ENCODE measurements around the gene IGFBP3.

IGFBP3 gene

DNA sequence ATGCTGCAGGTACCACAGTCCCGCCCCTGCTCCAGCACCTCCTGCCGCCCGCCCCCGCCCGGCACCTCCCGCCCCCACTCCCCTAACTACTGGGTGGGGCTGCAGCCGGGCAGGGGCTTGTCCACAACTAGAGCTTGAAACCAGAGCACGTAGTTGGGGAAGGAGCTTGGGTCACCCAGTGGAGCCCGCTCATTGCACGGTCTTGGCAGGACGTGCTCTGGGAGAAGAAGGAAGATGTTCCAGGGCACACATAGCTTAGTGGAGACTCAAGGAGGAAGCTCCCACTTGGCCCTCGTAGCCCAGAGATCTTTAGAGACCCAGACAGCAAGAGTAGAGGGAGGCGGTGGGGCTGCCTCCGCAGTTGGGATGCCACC lies 32.1 kb downstream of the IGFBP3 start:
- H3K79me2 ChIP-seq (ENCODE audit: insufficient read depth, low read length) = no peaks in the 10 kb centered on the region
- no peaks in the 10 kb centered on the region for H3K27me3 ChIP-seq (ENCODE audit: insufficient read depth, low read length)
- H3F3A ChIP-seq (ENCODE audit: insufficient read depth, low read length) = no peaks in the 10 kb centered on the region
- H4K20me1 ChIP-seq (ENCODE audit: insufficient read depth, low read length) = no peaks in the 10 kb centered on the region
- H3K9me3 ChIP-seq (ENCODE audit: low read length) = no peaks in the 10 kb centered on the region
- no peak overlapping the region for H3K27ac ChIP-seq (ENCODE audit: low read depth, low read length, poor library complexity, severe bottlenecking)
- H3K4me3 ChIP-seq (ENCODE audit: low read depth, low read length, poor library complexity, severe bottlenecking) = no peak overlapping the region
- H2AFZ ChIP-seq (ENCODE audit: low read length) = no peak overlapping the region
- no peak for TF ChIP-seq EZH2 (IDR thresholded peaks at IDR 0.05; ENCODE audit: borderline replicate concordance, low read length)
- TF ChIP-seq, protein P1, sequence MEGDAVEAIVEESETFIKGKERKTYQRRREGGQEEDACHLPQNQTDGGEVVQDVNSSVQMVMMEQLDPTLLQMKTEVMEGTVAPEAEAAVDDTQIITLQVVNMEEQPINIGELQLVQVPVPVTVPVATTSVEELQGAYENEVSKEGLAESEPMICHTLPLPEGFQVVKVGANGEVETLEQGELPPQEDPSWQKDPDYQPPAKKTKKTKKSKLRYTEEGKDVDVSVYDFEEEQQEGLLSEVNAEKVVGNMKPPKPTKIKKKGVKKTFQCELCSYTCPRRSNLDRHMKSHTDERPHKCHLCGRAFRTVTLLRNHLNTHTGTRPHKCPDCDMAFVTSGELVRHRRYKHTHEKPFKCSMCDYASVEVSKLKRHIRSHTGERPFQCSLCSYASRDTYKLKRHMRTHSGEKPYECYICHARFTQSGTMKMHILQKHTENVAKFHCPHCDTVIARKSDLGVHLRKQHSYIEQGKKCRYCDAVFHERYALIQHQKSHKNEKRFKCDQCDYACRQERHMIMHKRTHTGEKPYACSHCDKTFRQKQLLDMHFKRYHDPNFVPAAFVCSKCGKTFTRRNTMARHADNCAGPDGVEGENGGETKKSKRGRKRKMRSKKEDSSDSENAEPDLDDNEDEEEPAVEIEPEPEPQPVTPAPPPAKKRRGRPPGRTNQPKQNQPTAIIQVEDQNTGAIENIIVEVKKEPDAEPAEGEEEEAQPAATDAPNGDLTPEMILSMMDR (IDR thresholded peaks at IDR 0.05; ENCODE audit: low read length) = no peak
- H3K9me2 ChIP-seq (ENCODE audit: low read depth, low read length) = no peaks in the 10 kb centered on the region
- H3K4me1 ChIP-seq (ENCODE audit: insufficient read depth, low read length, severe bottlenecking) = no peaks in the 10 kb centered on the region
- no peak overlapping the region for H3K9ac ChIP-seq (ENCODE audit: low read length)
- H3K36me3 ChIP-seq (ENCODE audit: insufficient read depth, low read length) = no peaks in the 10 kb centered on the region
- H3K4me2 ChIP-seq (ENCODE audit: low read length) = no peak overlapping the region

DNA sequence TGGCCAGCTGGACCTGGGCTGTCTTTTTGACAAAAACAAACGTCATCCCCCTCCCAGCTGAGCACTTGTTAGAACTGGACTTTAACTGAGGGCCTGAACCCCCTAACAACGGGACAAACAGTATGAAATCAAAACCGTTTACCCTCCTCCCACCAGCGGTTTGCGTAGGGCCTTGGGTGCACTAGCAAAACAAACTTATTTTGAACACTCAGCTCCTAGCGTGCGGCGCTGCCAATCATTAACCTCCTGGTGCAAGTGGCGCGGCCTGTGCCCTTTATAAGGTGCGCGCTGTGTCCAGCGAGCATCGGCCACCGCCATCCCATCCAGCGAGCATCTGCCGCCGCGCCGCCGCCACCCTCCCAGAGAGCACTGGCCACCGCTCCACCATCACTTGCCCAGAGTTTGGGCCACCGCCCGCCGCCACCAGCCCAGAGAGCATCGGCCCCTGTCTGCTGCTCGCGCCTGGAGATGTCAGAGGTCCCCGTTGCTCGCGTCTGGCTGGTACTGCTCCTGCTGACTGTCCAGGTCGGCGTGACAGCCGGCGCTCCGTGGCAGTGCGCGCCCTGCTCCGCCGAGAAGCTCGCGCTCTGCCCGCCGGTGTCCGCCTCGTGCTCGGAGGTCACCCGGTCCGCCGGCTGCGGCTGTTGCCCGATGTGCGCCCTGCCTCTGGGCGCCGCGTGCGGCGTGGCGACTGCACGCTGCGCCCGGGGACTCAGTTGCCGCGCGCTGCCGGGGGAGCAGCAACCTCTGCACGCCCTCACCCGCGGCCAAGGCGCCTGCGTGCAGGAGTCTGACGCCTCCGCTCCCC lies 32.7 kb downstream of the IGFBP3 start, which contains the start of gene IGFBP1:
Gene IGFBP1 (plus strand): TSS at position 304 of the 808 bp plus-strand sequence. CDS start 165 bp downstream, at position 469.
- TF ChIP-seq, protein P1 (IDR thresholded peaks at IDR 0.05; ENCODE audit: low read length) = no peak
- TF ChIP-seq EZH2 (IDR thresholded peaks at IDR 0.05; ENCODE audit: borderline replicate concordance, low read length) = no peak
- no peak within 1 kb of the TSS for H3K4me3 ChIP-seq (ENCODE audit: low read depth, low read length, poor library complexity, severe bottlenecking)
- H4K20me1 ChIP-seq (ENCODE audit: insufficient read depth, low read length) = no peaks in the 10 kb centered on the region
- H3K9me3 ChIP-seq (ENCODE audit: low read length) = no peaks in the 10 kb centered on the region
- H3K9me2 ChIP-seq (ENCODE audit: low read depth, low read length) = no peaks in the 10 kb centered on the region
- no peak within 1 kb of the TSS for H3K4me2 ChIP-seq (ENCODE audit: low read length)
- no peaks in the 10 kb centered on the region for H3K4me1 ChIP-seq (ENCODE audit: insufficient read depth, low read length, severe bottlenecking)
- no peaks in the 10 kb centered on the region for H3K27me3 ChIP-seq (ENCODE audit: insufficient read depth, low read length)
- H2AFZ ChIP-seq (ENCODE audit: low read length) = no peak within 1 kb of the TSS
- no peak within 1 kb of the TSS for H3K27ac ChIP-seq (ENCODE audit: low read depth, low read length, poor library complexity, severe bottlenecking)
- H3K9ac ChIP-seq (ENCODE audit: low read length) = no peak within 1 kb of the TSS
- H3K79me2 ChIP-seq (ENCODE audit: insufficient read depth, low read length) = no peaks in the 10 kb centered on the region
- no peaks in the 10 kb centered on the region for H3K36me3 ChIP-seq (ENCODE audit: insufficient read depth, low read length)
- no peaks in the 10 kb centered on the region for H3F3A ChIP-seq (ENCODE audit: insufficient read depth, low read length)

DNA sequence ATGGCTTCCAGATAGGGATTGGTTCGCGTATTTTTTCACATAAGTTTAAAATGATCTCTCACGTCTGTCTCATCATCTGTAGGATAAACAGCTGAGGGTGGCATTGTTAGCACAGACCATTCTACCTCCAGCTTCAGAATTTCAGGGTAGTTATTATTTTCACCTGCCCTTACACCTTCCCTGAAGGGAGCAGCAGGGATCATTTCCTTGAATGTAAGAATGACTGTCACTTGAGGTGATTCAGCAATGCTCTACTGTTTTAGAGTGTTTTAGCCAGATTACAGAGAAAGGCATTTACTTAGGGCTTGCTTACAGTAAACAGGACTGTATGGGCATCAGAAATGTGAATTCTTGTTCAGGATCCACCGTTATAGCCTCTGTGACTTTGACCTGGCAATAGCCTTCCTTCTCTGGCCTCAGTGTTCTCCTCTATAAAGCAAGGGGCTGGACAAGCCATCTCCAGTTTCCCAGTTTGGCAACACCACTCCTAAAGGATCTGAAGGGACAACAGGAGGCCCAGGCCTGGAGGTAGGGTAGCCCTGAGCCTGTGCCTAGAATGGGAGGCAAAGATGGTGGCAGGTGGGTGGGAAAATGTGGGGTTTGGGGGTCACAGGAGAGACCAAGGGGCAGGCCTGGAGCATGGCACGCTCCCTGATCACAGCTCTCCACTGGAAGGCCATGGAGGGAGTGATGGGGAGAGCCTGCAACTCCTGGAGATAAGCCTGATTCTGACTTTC lies 34.0 kb downstream of the IGFBP3 start:
- Histone ChIP-seq H3K9me2 (ENCODE audit: low read depth, low read length) (no peaks in the 10 kb centered on the region), H3K4me3 (ENCODE audit: low read depth, low read length, poor library complexity, severe bottlenecking) (no peak overlapping the region), H3K9ac (ENCODE audit: low read length) (no peak overlapping the region), H3K36me3 (ENCODE audit: insufficient read depth, low read length) (no peaks in the 10 kb centered on the region), H3K27ac (ENCODE audit: low read depth, low read length, poor library complexity, severe bottlenecking) (no peak overlapping the region), H3K79me2 (ENCODE audit: insufficient read depth, low read length) (no peaks in the 10 kb centered on the region), H3K4me2 (ENCODE audit: low read length) (no peak overlapping the region), H4K20me1 (ENCODE audit: insufficient read depth, low read length) (no peaks in the 10 kb centered on the region), H2AFZ (ENCODE audit: low read length) (no peak overlapping the region), H3K27me3 (ENCODE audit: insufficient read depth, low read length) (no peaks in the 10 kb centered on the region), H3K9me3 (ENCODE audit: low read length) (no peaks in the 10 kb centered on the region), H3F3A (ENCODE audit: insufficient read depth, low read length) (no peaks in the 10 kb centered on the region), H3K4me1 (ENCODE audit: insufficient read depth, low read length, severe bottlenecking) (no peaks in the 10 kb centered on the region)
- TF ChIP-seq, protein P1 (IDR thresholded peaks at IDR 0.05; ENCODE audit: low read length) = no peak
- no peak for TF ChIP-seq EZH2 (IDR thresholded peaks at IDR 0.05; ENCODE audit: borderline replicate concordance, low read length)
